GM12875 (cell line): ENCODE data around the gene CCDC148.

Experiments
- H3K4me3 ChIP-seq: one replicate; pipeline ENCODE4 v1.5.1; 2011; ENCODE audit warnings: low read depth, low read length, control low read depth
- CTCF ChIP-seq: IDR thresholded peaks from 2 replicates; pipeline ENCODE4 v1.5.1; 2011; ENCODE audit warnings: low read depth, mild to moderate bottlenecking, control low read depth, inconsistent platforms, low read length, moderate library complexity, borderline replicate concordance; ENCODE audit not compliant: insufficient read depth

CCDC148 gene

GRCh38 chr2:158125756-158126498 is 330.6 kb downstream of the CCDC148 start:
- no peak for TF ChIP-seq CTCF
- H3K4me3 ChIP-seq, result no peak overlapping the region

- H3K4me3 ChIP-seq, result no peak overlapping the region
- no peak for TF ChIP-seq CTCF
Measured at GRCh38 chr2:158124896-158125295, 331.7 kb downstream of the CCDC148 start.
